Astrocyte (in vitro differentiated cells and primary cell): Measurements from ENCODE around the gene KRT25.

ENCODE experiments used
- CTCF ChIP-seq: IDR thresholded peaks from 2 replicates; pipeline ENCODE4 v1.5.1; 2011; ENCODE audit warnings: low read depth, mild to moderate bottlenecking, inconsistent platforms, low read length, moderate library complexity; ENCODE audit not compliant: insufficient read depth
- EZH2 ChIP-seq: IDR thresholded peaks from 2 replicates; pipeline ENCODE4 v1.6.1; 2012; ENCODE audit warnings: mild to moderate bottlenecking, low read length, inconsistent platforms; ENCODE audit not compliant: insufficient read depth

- TF ChIP-seq CTCF (no peak), EZH2 (no peak)
These were observed 36.0 kb upstream of the KRT25 start for GRCh38 chr17:40791111-40791510.
